ENCODE data around the gene KRT14. TPM values are rescaled to one million over a fixed set of nuclear protein-coding genes. Genes with fewer than 3 reads are reported as not detected.

The KRT14 gene
- total and polyA plus RNA-seq, 2 donors (not counting 3 experiments of a cell fraction or from before 2014, with no cell fraction given): 0.12 to 0.66 TPM

DNA sequence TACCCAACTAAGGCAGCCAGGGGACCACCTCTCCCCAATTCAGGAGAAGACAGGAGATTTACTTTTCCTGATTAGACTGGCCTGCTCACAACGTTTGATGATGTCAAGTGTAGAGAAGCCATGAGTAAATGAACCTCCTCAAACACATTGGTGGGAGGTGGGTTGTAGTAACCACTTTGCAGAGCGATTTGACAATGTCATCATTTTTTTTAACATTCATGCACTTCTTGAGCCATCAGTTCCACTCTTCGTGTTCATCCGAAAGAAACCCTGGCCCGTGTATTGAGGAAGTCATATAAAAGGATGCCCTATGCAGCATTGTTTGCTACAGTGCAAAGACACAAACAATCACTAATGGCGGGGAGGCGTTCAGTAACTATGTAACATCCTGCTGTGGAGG is 53.1 kb downstream of the KRT14 start:
- BruUV-seq (replicated peaks): no TSS peak
- Histone ChIP-seq H3K4me3 (replicated peaks in 1 of 3; ENCODE audit: insufficient read depth in 1 of 3, low read depth in 1 of 3, low read length in 3 of 3) (no peak overlapping the region), H3K79me2 (ENCODE audit: control insufficient read depth, insufficient read depth, low read length) (no peaks in the 10 kb centered on the region), H4K20me1 (replicated peaks; ENCODE audit: control insufficient read depth, extremely low read depth, insufficient read depth, low read length) (no peaks in the 10 kb centered on the region), H3K36me3 (ENCODE audit: control insufficient read depth in 2 of 2, extremely low read depth in 1 of 2, insufficient read depth in 2 of 2, low read length in 2 of 2) (no peaks in the 10 kb centered on the region), H3K9me3 (replicated peaks; ENCODE audit: control insufficient read depth, insufficient read depth, low read length) (no peaks in the 10 kb centered on the region), H3K9me1 (replicated peaks; ENCODE audit: control insufficient read depth, extremely low read depth, insufficient read depth, low read length) (no peaks in the 10 kb centered on the region), H3K4me2 (ENCODE audit: insufficient read depth, low read length) (no peak overlapping the region), H2AFZ (ENCODE audit: low read depth, low read length) (no peak overlapping the region), H3K9ac (replicated peaks; ENCODE audit: extremely low read depth, insufficient read depth, low read length) (no peak overlapping the region), H3K27ac (ENCODE audit: insufficient read depth, low read depth, low read length) (no peak overlapping the region), H3K27me3 (ENCODE audit: control insufficient read depth in 2 of 2, insufficient read depth in 2 of 2, low read length in 2 of 2) (no peaks in the 10 kb centered on the region), H3K4me1 (ENCODE audit: control insufficient read depth, extremely low read depth, insufficient read depth, low read length) (peaks cover 23% of the 10 kb centered on the region)
- intact Hi-C loops (cut with micrococcal nuclease) (no loop called here), dilution Hi-C loops (cut with MboI; ENCODE audit: extremely low pct_ligation_motif_present, low sequenced_read_pairs) (no loop called here)
- ChIA-PET CTCF (interaction anchor here (1.4 to 2.0 kb wide), 3 partner anchors 9 to 15 kb away, joined by 7 to 25 read pairs (median 7); no protein-coding TSS in a partner anchor), POLR2A (interaction anchor here (0.6 to 1.1 kb wide), 2 partner anchors 22 to 155 kb away, joined by 4 read pairs; no protein-coding TSS in a partner anchor)
- FAIRE-seq (no peak), DNase-seq (ENCODE audit: low read depth, low spot score) (no peak)
- TF ChIP-seq, protein P1, sequence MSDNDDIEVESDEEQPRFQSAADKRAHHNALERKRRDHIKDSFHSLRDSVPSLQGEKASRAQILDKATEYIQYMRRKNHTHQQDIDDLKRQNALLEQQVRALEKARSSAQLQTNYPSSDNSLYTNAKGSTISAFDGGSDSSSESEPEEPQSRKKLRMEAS (IDR thresholded peaks at IDR 0.05; ENCODE audit: insufficient read depth, insufficient read length): no peak
- TF ChIP-seq, protein P2, sequence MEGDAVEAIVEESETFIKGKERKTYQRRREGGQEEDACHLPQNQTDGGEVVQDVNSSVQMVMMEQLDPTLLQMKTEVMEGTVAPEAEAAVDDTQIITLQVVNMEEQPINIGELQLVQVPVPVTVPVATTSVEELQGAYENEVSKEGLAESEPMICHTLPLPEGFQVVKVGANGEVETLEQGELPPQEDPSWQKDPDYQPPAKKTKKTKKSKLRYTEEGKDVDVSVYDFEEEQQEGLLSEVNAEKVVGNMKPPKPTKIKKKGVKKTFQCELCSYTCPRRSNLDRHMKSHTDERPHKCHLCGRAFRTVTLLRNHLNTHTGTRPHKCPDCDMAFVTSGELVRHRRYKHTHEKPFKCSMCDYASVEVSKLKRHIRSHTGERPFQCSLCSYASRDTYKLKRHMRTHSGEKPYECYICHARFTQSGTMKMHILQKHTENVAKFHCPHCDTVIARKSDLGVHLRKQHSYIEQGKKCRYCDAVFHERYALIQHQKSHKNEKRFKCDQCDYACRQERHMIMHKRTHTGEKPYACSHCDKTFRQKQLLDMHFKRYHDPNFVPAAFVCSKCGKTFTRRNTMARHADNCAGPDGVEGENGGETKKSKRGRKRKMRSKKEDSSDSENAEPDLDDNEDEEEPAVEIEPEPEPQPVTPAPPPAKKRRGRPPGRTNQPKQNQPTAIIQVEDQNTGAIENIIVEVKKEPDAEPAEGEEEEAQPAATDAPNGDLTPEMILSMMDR (IDR thresholded peaks at IDR 0.05; ENCODE audit: extremely low read depth in 1 of 2, insufficient read depth in 1 of 2, low read depth in 1 of 2, low read length in 2 of 2): no peak
- TF ChIP-seq JUN (IDR thresholded peaks at IDR 0.05; ENCODE audit: borderline replicate concordance, insufficient read depth, insufficient read length, low read depth) (no peak), FOS (IDR thresholded peaks at IDR 0.05; ENCODE audit: borderline replicate concordance, insufficient read depth, low read length) (no peak), MYC (IDR thresholded peaks at IDR 0.05; ENCODE audit: low read depth, low read length) (no peak)

Measured in endothelial cell of umbilical vein (primary cell).